ENCODE data around the gene C2CD4B.

GRCh38 chr15:62136911-62137865, 27.9 kb downstream of the C2CD4B start:
- TF ChIP-seq USF2 (IDR thresholded peaks at IDR 0.05; ENCODE audit: low read depth, low read length) (no peak), USF2 (CRISPR knock-in tag; IDR thresholded peaks at IDR 0.05; ENCODE audit: borderline replicate concordance) (no peak), ZNF891 (CRISPR knock-in tag; IDR thresholded peaks at IDR 0.05) (no peak), STAT5B (CRISPR knock-in tag; IDR thresholded peaks at IDR 0.05) (no peak), ZNF34 (CRISPR knock-in tag; IDR thresholded peaks at IDR 0.05; ENCODE audit: borderline replicate concordance) (no peak), CTCF (CRISPR knock-in tag; IDR thresholded peaks at IDR 0.05) (no peak), ZSCAN5A (CRISPR knock-in tag; IDR thresholded peaks at IDR 0.05; ENCODE audit: borderline replicate concordance) (no peak), ZBTB33 (CRISPR knock-in tag; IDR thresholded peaks at IDR 0.05) (no peak), MEIS2 (CRISPR knock-in tag; IDR thresholded peaks at IDR 0.05) (no peak)
